HG03045 (cell line): ENCODE data around the gene KLF7.
A peak's percentile ranks its signal among the peaks of the same experiment; 100 is the strongest.

ENCODE experiments used
- ATAC-seq: cut with Tn5 transposase; IDR thresholded peaks from one replicate; pipeline ENCODE4 v1.9.1; 2021; ENCODE audit warnings: mild to moderate bottlenecking, moderate library complexity; ENCODE audit not compliant: unreplicated experiment

KLF7 gene

GRCh38 chr2:207167099-207167923 lies 1.6 kb upstream of the KLF7 start:
- no peak for ATAC-seq

- peak; percentile 54 for ATAC-seq
Observed at GRCh38 chr2:207166349-207167098, 776 bp upstream of the KLF7 start.

- peak; percentile 96 for ATAC-seq
Observed at GRCh38 chr2:207166039-207166348, 246 bp upstream of the KLF7 start.

GRCh38 chr2:207164006-207164831 lies 1.5 kb downstream of the KLF7 start:
- ATAC-seq = no peak

GRCh38 chr2:207163756-207164005 lies 2.1 kb downstream of the KLF7 start:
- ATAC-seq = no peak

GRCh38 chr2:207163053-207163755 lies 2.5 kb downstream of the KLF7 start:
- no peak for ATAC-seq

GRCh38 chr2:207162316-207162715 lies 3.4 kb downstream of the KLF7 start:
- no peak for ATAC-seq

- no peak for ATAC-seq
Observed at GRCh38 chr2:207161247-207162123, 4.3 kb downstream of the KLF7 start.

GRCh38 chr2:207160115-207160514 lies 5.6 kb downstream of the KLF7 start:
- ATAC-seq = no peak

GRCh38 chr2:207159002-207159401 lies 6.7 kb downstream of the KLF7 start:
- no peak for ATAC-seq

GRCh38 chr2:207157731-207158130 lies 8.0 kb downstream of the KLF7 start:
- no peak for ATAC-seq

GRCh38 chr2:207157162-207157481 lies 8.6 kb downstream of the KLF7 start:
- ATAC-seq = no peak

GRCh38 chr2:207156451-207157161 lies 9.1 kb downstream of the KLF7 start:
- peak; percentile 80 for ATAC-seq

- no peak for ATAC-seq
Observed at GRCh38 chr2:207155516-207156444, 10.0 kb downstream of the KLF7 start.

GRCh38 chr2:207154556-207155510 lies 10.9 kb downstream of the KLF7 start:
- no peak for ATAC-seq

- no peak for ATAC-seq
Observed at GRCh38 chr2:207153266-207153975, 12.3 kb downstream of the KLF7 start.

GRCh38 chr2:207151048-207151447 lies 14.7 kb downstream of the KLF7 start:
- ATAC-seq = no peak
